Hypothalamus (tissue), 51 donors: ENCODE measurements around the gene CALHM3.
A peak's percentile ranks its signal among the peaks of the same experiment; 100 is the strongest.
"Not testable (repeated sequence)": the region's sequence is repeated elsewhere in the genome, so short reads cannot be mapped to it uniquely, and the experiment has no call there.

Experiments
- DNase-seq, 51 donors: peaks; one replicate each; lab custom pipeline; 2025; lab: John Stamatoyannopoulos, UW

The CALHM3 gene

GRCh38 chr10:103479135-103479534 lies at the start of gene CALHM3:
CALHM3 (minus strand) TSS chr10:103479240; CDS start chr10:103479032, 208 bp downstream.
- no peak for DNase-seq

GRCh38 chr10:103528549-103528948 lies 49.5 kb upstream of the CALHM3 start:
- no peak for DNase-seq

GRCh38 chr10:103527476-103527875 lies 48.4 kb upstream of the CALHM3 start:
- not testable (repeated sequence) for DNase-seq

GRCh38 chr10:103525901-103526300 lies 46.9 kb upstream of the CALHM3 start:
- DNase-seq: no peak

- no peak for DNase-seq
Observed at GRCh38 chr10:103523683-103524082, 44.6 kb upstream of the CALHM3 start.

GRCh38 chr10:103522006-103522405 lies 43.0 kb upstream of the CALHM3 start:
- DNase-seq: not testable (repeated sequence)

- no peak for DNase-seq
Observed at GRCh38 chr10:103519798-103520197, 40.8 kb upstream of the CALHM3 start.

- no peak for DNase-seq
Observed at GRCh38 chr10:103517234-103518085, 38.4 kb upstream of the CALHM3 start.

GRCh38 chr10:103514244-103514643 lies 35.2 kb upstream of the CALHM3 start:
- DNase-seq: no peak

GRCh38 chr10:103513380-103514060 lies 34.5 kb upstream of the CALHM3 start:
- no peak for DNase-seq

- no peak for DNase-seq
Observed at GRCh38 chr10:103512591-103513379, 33.7 kb upstream of the CALHM3 start.

- no peak for DNase-seq
Observed at GRCh38 chr10:103512166-103512565, 33.1 kb upstream of the CALHM3 start.

- DNase-seq: no peak
Observed at GRCh38 chr10:103510791-103511752, 32.0 kb upstream of the CALHM3 start.

- DNase-seq: peak in 1 of 51 donors; percentile 35
Observed at GRCh38 chr10:103510046-103510685, 31.1 kb upstream of the CALHM3 start.

GRCh38 chr10:103507235-103508191 lies 28.5 kb upstream of the CALHM3 start:
- no peak for DNase-seq

- DNase-seq: no peak
Observed at GRCh38 chr10:103506061-103506460, 27.0 kb upstream of the CALHM3 start.

- no peak for DNase-seq
Observed at GRCh38 chr10:103504181-103504783, 25.2 kb upstream of the CALHM3 start.

- DNase-seq: not testable (repeated sequence)
Observed at GRCh38 chr10:103503777-103504176, 24.7 kb upstream of the CALHM3 start.
